Naive thymus-derived CD4-positive, alpha-beta T cell (primary cell): Measurements from ENCODE around the gene RAB1B. TPM values are rescaled to one million over a fixed set of nuclear protein-coding genes. Genes with fewer than 3 reads are reported as not detected.

Source experiments
- ATAC-seq: fragments of 150-1000 bp; cut with Tn5 transposase; 2 replicates; pipeline ENCODE4 v1.10.0; 2021; ENCODE audit warnings: mild to moderate bottlenecking, moderate library complexity
- CTCF ChIA-PET: fragments of 350-600 bp; sonication (Branson Sonifier 250); formaldehyde crosslinking; loops from one replicate; lab custom pipeline; 2021; ENCODE audit warnings: antibody characterized with exemption; lab: Charles Lee
- POLR2A ChIA-PET: fragments of 350-600 bp; sonication (Branson Sonifier 250); formaldehyde crosslinking; loops from one replicate; lab custom pipeline; 2021; ENCODE audit warnings: antibody characterized with exemption, inconsistent platforms; lab: Charles Lee
- DNase-seq, 9 donors: peaks; one replicate each; pipeline versions ENCODE4 v3.0.0 to v3.0.0-alpha.2; 2020 to 2022; ENCODE audit warnings: mixed read lengths in 1 of 9
- H3K27ac ChIP-seq: one replicate; pipeline ENCODE4 v1.7.0; 2013; ENCODE audit warnings: mild to moderate bottlenecking, low read depth, low read length, moderate library complexity
- H3K27me3 ChIP-seq, 2 donors: one replicate each; pipeline ENCODE4 v1.7.0; 2013; ENCODE audit warnings: low read length in 2 of 2, mild to moderate bottlenecking in 2 of 2, moderate library complexity in 2 of 2; ENCODE audit not compliant: control insufficient read depth in 2 of 2, insufficient read depth in 2 of 2
- H3K36me3 ChIP-seq, 3 experiments: 1 replicate in 2 of 3; 2 replicates in 1 of 3; pipeline ENCODE4 v1.7.0; 2013; ENCODE audit warnings: low read length in 3 of 3, mild to moderate bottlenecking in 3 of 3, moderate library complexity in 1 of 3; ENCODE audit not compliant: insufficient read depth in 3 of 3, control insufficient read depth in 2 of 3
- H3K4me1 ChIP-seq, 2 donors: one replicate each; pipeline ENCODE4 v1.7.0; 2013; ENCODE audit warnings: low read length in 2 of 2, mild to moderate bottlenecking in 2 of 2, moderate library complexity in 1 of 2; ENCODE audit not compliant: control insufficient read depth in 2 of 2, insufficient read depth in 2 of 2
- H3K4me3 ChIP-seq: 2 replicates; pipeline ENCODE4 v1.7.0; 2013; ENCODE audit warnings: mild to moderate bottlenecking, low read length
- H3K9me3 ChIP-seq, 3 experiments: 1 replicate in 2 of 3; 2 replicates in 1 of 3; pipeline ENCODE4 v1.7.0; 2013; ENCODE audit warnings: low read length in 3 of 3; ENCODE audit not compliant: control insufficient read depth in 2 of 3
- H3K27ac Mint-ChIP-seq, 9 donors: one replicate each; pipeline ENCODE4 v1.8.0; 2020 to 2022; ENCODE audit warnings: mixed read lengths in 9 of 9, mild to moderate bottlenecking in 8 of 9, moderate library complexity in 5 of 9, inconsistent platforms in 2 of 9
- H3K27me3 Mint-ChIP-seq, 5 donors: one replicate each; pipeline ENCODE4 v1.8.0; 2021 to 2022; ENCODE audit warnings: mixed read lengths in 5 of 5, mild to moderate bottlenecking in 1 of 5
- H3K36me3 Mint-ChIP-seq, 5 donors: one replicate each; pipeline ENCODE4 v1.8.0; 2020 to 2022; ENCODE audit warnings: mixed read lengths in 5 of 5, mild to moderate bottlenecking in 3 of 5, inconsistent platforms in 1 of 5
- H3K4me1 Mint-ChIP-seq, 7 donors: one replicate each; pipeline ENCODE4 v1.8.0; 2020 to 2022; ENCODE audit warnings: mixed read lengths in 7 of 7, mild to moderate bottlenecking in 3 of 7, inconsistent platforms in 1 of 7
- H3K4me3 Mint-ChIP-seq, 10 donors: one replicate each; pipeline ENCODE4 v1.8.0; 2020 to 2022; ENCODE audit warnings: mild to moderate bottlenecking in 10 of 10, mixed read lengths in 10 of 10, moderate library complexity in 6 of 10, inconsistent platforms in 2 of 10
- H3K9me3 Mint-ChIP-seq, 11 donors: one replicate each; pipeline ENCODE4 v1.8.0; 2020 to 2022; ENCODE audit warnings: mixed read lengths in 11 of 11, mild to moderate bottlenecking in 4 of 11, inconsistent platforms in 1 of 11, moderate library complexity in 1 of 11
- intact Hi-C, 2 donors: fragments of 100-400 bp; cut with micrococcal nuclease; formaldehyde crosslinking; loops; one replicate each; pipeline ENCODE4 v1.15.1; 2023
- polyA plus RNA-seq, 2 donors: library from polyadenylated mRNA; unstranded; fragments of 300-500 nt; fragmentation: Illumina TruSeq; gene quantifications; one replicate each; pipeline ENCODE4 v1.2.3, GENCODE V29; 2021
- total RNA-seq, 6 experiments: library from RNA in 5 of 6; stranded (reverse) in 5 of 6; gene quantifications; 1 replicate in 5 of 6; 2 replicates in 1 of 6; pipeline ENCODE4 v1.2.3 and lab custom pipeline; 2021 to 2026

Gene RAB1B
- total and polyA plus RNA-seq, 7 experiments from 2014 or later, result 11.3 to 151 (median 64.8) TPM

DNA sequence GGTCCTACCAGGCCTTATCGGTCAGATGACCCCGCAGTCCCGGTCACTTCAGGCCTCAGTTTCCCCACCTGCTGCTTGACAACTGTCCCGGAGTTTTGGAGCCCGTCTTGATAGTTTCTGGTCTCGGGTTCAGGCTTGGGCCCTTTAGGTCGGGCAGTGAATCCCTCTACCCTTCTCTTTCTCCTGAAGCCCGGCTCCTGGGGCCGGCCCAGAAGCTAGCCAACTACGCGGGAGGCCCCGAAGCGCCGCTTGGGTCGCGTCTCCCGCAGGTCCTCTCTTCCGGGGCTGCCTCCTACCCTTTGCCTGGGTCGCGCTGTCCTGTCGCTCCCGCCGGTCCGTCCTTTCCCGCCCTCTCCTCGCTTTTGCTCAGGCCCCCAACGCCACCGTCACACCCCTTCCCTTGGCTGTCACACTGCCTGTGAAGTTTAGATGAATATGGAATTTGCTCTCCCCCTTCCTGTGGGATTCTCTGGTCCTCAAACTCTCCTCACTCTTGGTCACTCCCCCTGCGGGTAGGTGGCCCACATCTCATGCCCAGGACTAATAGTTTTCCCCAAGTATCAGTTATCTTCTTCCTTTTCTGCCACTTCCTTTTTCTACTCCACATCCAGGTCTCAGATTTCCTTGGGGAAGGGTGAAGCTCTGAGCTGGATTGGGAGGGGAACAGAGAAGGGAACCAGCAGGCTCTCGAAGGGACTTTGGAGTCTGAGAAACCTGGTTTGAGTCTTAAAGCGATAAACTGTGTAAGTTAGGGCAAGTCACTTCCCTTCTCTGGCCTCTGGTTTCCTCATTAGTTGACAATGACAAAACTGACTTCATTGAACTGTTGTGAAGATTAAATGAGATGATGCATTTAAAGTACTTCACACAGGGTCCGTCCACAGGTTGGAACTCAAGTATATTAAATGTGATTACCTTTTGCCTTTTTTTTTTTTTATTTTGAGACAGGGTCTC, 790 bp downstream of the RAB1B start:
- Histone ChIP-seq H3K4me3 (peak overlapping the region; percentile 91), H3K27me3 (no peaks in the 10 kb centered on the region), H3K4me1 (peaks cover 16 to 44% of the 10 kb centered on the region in 2 donors), H3K9me3 (no peaks in the 10 kb centered on the region), H3K36me3 (peaks cover 10 to 50% (median 14%) of the 10 kb centered on the region in 3 experiments), H3K27ac (peak overlapping the region; percentile 90)
- intact Hi-C loops, result loop anchor here (1.0 to 10.0 kb wide), 19 partner anchors 8 to 1347 kb away; partner anchors contain the start of genes BRMS1 (in 2 of the 2), YIF1A (in 2 of the 2), B4GAT1 (in 1 of the 2) and BANF1 (in 1 of the 2)
- peaks cover 7 to 24% (median 10%) of the 10 kb centered on the region in 5 donors for H3K36me3 Mint-ChIP-seq
- POLR2A ChIA-PET, result interaction anchor here (1.4 to 6.3 kb wide), 4 partner anchors 11 to 1134 kb away, joined by 3 to 56 read pairs (median 16); partner anchors contain the start of genes CNIH2 and YIF1A
- peak overlapping the region; percentile 87 to 99 (median 97) for H3K27ac Mint-ChIP-seq
- peaks cover 0 to 3% (median 0%) of the 10 kb centered on the region in 5 donors for H3K27me3 Mint-ChIP-seq
- ATAC-seq (no peak), DNase-seq (peak in 1 of 9 donors; percentile 23)
- CTCF ChIA-PET, result interaction anchor here (0.5 to 1.4 kb wide), 5 partner anchors 12 to 956 kb away, joined by 3 to 4 read pairs (median 3); no protein-coding TSS in a partner anchor
- peak overlapping the region; percentile 88 to 100 (median 95) for H3K4me3 Mint-ChIP-seq
- peaks cover 28 to 50% (median 36%) of the 10 kb centered on the region in 7 donors for H3K4me1 Mint-ChIP-seq
- peaks cover 0 to 5% (median 0%) of the 10 kb centered on the region in 11 donors for H3K9me3 Mint-ChIP-seq

DNA sequence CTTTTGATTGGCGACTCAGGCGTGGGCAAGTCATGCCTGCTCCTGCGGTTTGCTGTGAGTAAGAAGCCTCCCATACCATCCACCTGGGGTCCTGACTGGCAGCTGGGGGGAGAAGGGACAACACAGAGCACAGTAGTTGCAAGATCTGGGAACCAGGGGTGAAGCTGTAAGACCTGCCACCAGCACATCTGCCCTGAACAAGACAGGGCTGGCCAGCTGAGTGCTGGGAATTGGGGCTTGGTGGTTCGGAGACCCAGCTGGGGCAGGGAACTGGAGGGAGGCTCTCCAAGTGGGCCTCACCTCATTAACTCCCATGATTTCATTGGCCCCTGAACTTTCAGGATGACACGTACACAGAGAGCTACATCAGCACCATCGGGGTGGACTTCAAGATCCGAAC, 3.4 kb downstream of the RAB1B start:
- no peaks in the 10 kb centered on the region for H3K27me3 ChIP-seq
- H3K36me3 ChIP-seq, result peaks cover 10 to 56% (median 14%) of the 10 kb centered on the region in 3 experiments
- Mint-ChIP-seq H3K4me1 (peaks cover 27 to 50% (median 38%) of the 10 kb centered on the region in 7 donors), H3K9me3 (peaks cover 0 to 5% (median 0%) of the 10 kb centered on the region in 11 donors), H3K27me3 (peaks cover 0 to 3% (median 0%) of the 10 kb centered on the region in 5 donors), H3K27ac (peak overlapping the region in 3 of 9 donors; percentile 65 to 80 (median 72)), H3K4me3 (peak overlapping the region in 2 of 10 donors; percentile 35 to 75), H3K36me3 (peaks cover 8 to 21% (median 11%) of the 10 kb centered on the region in 5 donors)
- intact Hi-C loops, result no loop called here
- no peaks in the 10 kb centered on the region for H3K9me3 ChIP-seq
- ChIA-PET CTCF (interaction anchor here (0.7 to 1.9 kb wide), 5 partner anchors 9 to 376 kb away, joined by 3 to 5 read pairs (median 4); no protein-coding TSS in a partner anchor), POLR2A (interaction anchor here (0.8 to 6.3 kb wide), 2 partner anchors 8 to 17 kb away, joined by 3 to 56 read pairs; partner anchors contain the start of genes CNIH2 and YIF1A)
- no peak for ATAC-seq
- H3K4me1 ChIP-seq, result peaks cover 16 to 46% of the 10 kb centered on the region in 2 donors
- DNase-seq, result no peak
- no peak overlapping the region for H3K27ac ChIP-seq
- H3K4me3 ChIP-seq, result no peak overlapping the region

DNA sequence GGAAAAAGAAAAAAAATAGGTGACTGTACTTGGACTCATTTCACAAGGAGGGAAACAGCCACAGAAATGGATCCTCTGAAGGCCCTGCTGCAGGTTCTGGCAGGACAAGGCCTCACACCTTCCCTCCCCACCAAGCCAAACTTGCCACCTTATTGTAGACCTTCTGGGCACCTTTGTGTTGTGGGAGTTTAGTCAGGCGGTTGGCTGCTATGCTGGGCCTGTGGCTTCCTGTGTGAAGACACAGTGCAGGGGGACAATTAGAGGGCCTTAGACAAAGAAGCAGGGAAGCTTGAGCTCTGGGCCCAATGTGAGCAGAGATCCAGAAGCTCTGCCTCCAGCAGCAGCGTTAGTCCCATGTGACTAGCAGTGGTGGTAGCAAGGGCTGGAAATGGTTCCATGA, 4.2 kb downstream of the RAB1B start:
- peaks cover 0 to 3% (median 0%) of the 10 kb centered on the region in 5 donors for H3K27me3 Mint-ChIP-seq
- H3K36me3 Mint-ChIP-seq, result peaks cover 8 to 23% (median 11%) of the 10 kb centered on the region in 5 donors
- H3K9me3 Mint-ChIP-seq, result peaks cover 0 to 5% (median 0%) of the 10 kb centered on the region in 11 donors
- Histone ChIP-seq H3K27ac (no peak overlapping the region), H3K4me3 (peak overlapping the region; percentile 27), H3K27me3 (no peaks in the 10 kb centered on the region), H3K4me1 (peaks cover 19 to 46% of the 10 kb centered on the region in 2 donors), H3K36me3 (peaks cover 10 to 56% (median 14%) of the 10 kb centered on the region in 3 experiments), H3K9me3 (no peaks in the 10 kb centered on the region)
- H3K27ac Mint-ChIP-seq, result peak overlapping the region in 4 of 9 donors; percentile 8 to 53 (median 38)
- ATAC-seq, result no peak
- intact Hi-C loops, result no loop called here
- H3K4me3 Mint-ChIP-seq, result peak overlapping the region in 1 of 10 donors; percentile 44
- ChIA-PET POLR2A (interaction anchor here (0.8 to 6.3 kb wide), 2 partner anchors 7 to 16 kb away, joined by 3 to 56 read pairs; partner anchors contain the start of genes CNIH2 and YIF1A), CTCF (interaction anchor here (0.7 to 1.9 kb wide), 3 partner anchors 8 to 39 kb away, joined by 3 to 5 read pairs (median 4); no protein-coding TSS in a partner anchor)
- DNase-seq, result no peak
- H3K4me1 Mint-ChIP-seq, result peaks cover 24 to 52% (median 36%) of the 10 kb centered on the region in 7 donors

DNA sequence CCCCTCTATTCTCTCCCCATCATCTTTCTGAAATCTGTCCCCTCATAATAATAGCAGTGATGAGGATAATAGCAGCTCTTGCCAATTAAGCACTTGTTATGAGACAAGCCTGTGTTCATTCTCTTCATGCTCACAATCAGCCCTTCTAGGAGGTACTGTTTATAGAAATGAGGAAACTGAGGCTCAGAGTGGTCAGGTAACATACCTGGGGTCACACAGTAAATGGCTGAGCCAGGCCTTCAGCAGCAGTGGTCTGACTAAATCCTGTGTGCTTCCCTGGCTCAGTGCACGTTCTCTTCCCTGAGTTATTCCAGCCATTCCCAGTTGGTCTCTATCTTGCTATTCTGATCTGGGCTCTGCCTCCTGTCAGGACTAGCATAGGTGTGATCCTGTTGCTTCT, 5.8 kb downstream of the RAB1B start:
- Mint-ChIP-seq H3K27ac (peak overlapping the region in 1 of 9 donors; percentile 58), H3K27me3 (peaks cover 0 to 7% (median 0%) of the 10 kb centered on the region in 5 donors), H3K4me1 (peaks cover 18 to 50% (median 33%) of the 10 kb centered on the region in 7 donors), H3K36me3 (peaks cover 8 to 21% (median 11%) of the 10 kb centered on the region in 5 donors), H3K9me3 (no peaks in the 10 kb centered on the region), H3K4me3 (no peak overlapping the region)
- ChIA-PET POLR2A (no interaction called here), CTCF (interaction anchor here (0.6 kb wide), 1 partner anchor 138 kb away, joined by 3 read pairs; no protein-coding TSS in a partner anchor)
- H3K4me3 ChIP-seq, result no peak overlapping the region
- H3K9me3 ChIP-seq, result no peaks in the 10 kb centered on the region
- H3K36me3 ChIP-seq, result peaks cover 10 to 51% (median 14%) of the 10 kb centered on the region in 3 experiments
- H3K27ac ChIP-seq, result no peak overlapping the region
- intact Hi-C loops, result no loop called here
- DNase-seq (no peak), ATAC-seq (no peak)
- H3K27me3 ChIP-seq, result no peaks in the 10 kb centered on the region
- peaks cover 27 to 46% of the 10 kb centered on the region in 2 donors for H3K4me1 ChIP-seq

DNA sequence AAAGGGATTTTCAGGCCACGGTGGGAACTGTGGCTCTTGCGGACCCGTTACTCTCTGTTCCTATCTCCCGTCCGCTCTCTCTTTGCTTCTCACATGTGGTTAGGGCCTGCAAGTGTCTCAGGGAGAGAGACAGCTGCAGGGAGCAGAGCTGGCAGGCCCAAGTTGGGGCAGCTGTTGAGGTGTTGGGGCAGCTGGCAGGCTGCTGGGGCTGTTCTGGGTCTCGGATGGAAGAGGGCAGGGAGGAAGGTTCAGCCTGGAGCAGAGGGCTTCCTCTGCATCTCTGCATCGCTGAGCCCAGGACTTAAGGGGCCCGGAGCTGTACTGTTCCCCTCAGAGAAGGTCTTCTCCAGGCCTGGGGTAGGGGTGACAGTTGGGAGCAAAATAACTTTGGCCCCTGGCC, 7.0 kb downstream of the RAB1B start:
- intact Hi-C loops, result no loop called here
- peaks cover 10 to 51% (median 14%) of the 10 kb centered on the region in 3 experiments for H3K36me3 ChIP-seq
- no peaks in the 10 kb centered on the region for H3K9me3 Mint-ChIP-seq
- H3K27ac Mint-ChIP-seq, result peak overlapping the region in 2 of 9 donors; percentile 22 to 65
- DNase-seq (no peak), ATAC-seq (no peak)
- peaks cover 0 to 13% (median 0%) of the 10 kb centered on the region in 5 donors for H3K27me3 Mint-ChIP-seq
- ChIA-PET CTCF (no interaction called here), POLR2A (no interaction called here)
- H3K27me3 ChIP-seq, result no peaks in the 10 kb centered on the region
- H3K4me3 Mint-ChIP-seq, result no peak overlapping the region
- peaks cover 12 to 42% (median 26%) of the 10 kb centered on the region in 7 donors for H3K4me1 Mint-ChIP-seq
- peaks cover 16 to 34% of the 10 kb centered on the region in 2 donors for H3K4me1 ChIP-seq
- no peak overlapping the region for H3K27ac ChIP-seq
- no peak overlapping the region for H3K4me3 ChIP-seq
- H3K9me3 ChIP-seq, result no peaks in the 10 kb centered on the region
- peaks cover 8 to 21% (median 11%) of the 10 kb centered on the region in 5 donors for H3K36me3 Mint-ChIP-seq
